RWPE2 (cell line): ENCODE results near the gene RAB1A.

Experiments used
- ATAC-seq: fragments of 200-7000 bp; cut with Tn5 transposase; 3 replicates; pipeline ENCODE4 v1.9.1; 2021; ENCODE audit warnings: low read depth
- DNase-seq: peaks from one replicate; pipeline ENCODE4 v3.0.0-alpha.2; 2020; ENCODE audit warnings: low spot score
- H3K27ac ChIP-seq: fragments of 450-650 bp; 2 replicates; pipeline ENCODE4 v1.5.1; 2017; ENCODE audit warnings: mild to moderate bottlenecking; ENCODE audit not compliant: poor library complexity, severe bottlenecking
- H3K27me3 ChIP-seq: fragments of 250-450 bp; sonication (Bioruptor Pico); 2 replicates; pipeline ENCODE4 v1.5.1; 2021; ENCODE audit warnings: mild to moderate bottlenecking, moderate library complexity; ENCODE audit not compliant: insufficient read depth, poor library complexity, severe bottlenecking
- H3K36me3 ChIP-seq: fragments of 250-450 bp; sonication (Bioruptor Pico); 2 replicates; pipeline ENCODE4 v1.5.1; 2020; ENCODE audit warnings: low read depth, mild to moderate bottlenecking, moderate library complexity
- H3K4me1 ChIP-seq: fragments of 250-450 bp; sonication (Bioruptor Pico); 2 replicates; pipeline ENCODE4 v1.5.1; 2021; ENCODE audit warnings: mild to moderate bottlenecking, moderate library complexity; ENCODE audit not compliant: insufficient read depth, poor library complexity, severe bottlenecking
- H3K4me3 ChIP-seq: fragments of 250-450 bp; sonication (Bioruptor Pico); 2 replicates; pipeline ENCODE4 v1.5.1; 2021; ENCODE audit warnings: mild to moderate bottlenecking, moderate library complexity; ENCODE audit not compliant: severe bottlenecking
- H3K9me3 ChIP-seq: fragments of 250-450 bp; sonication (Bioruptor Pico); 2 replicates; pipeline ENCODE4 v1.5.1; 2021; ENCODE audit warnings: mild to moderate bottlenecking, moderate library complexity; ENCODE audit not compliant: severe bottlenecking
- CTCF ChIP-seq: fragments of 450-650 bp; IDR thresholded peaks from one replicate; pipeline ENCODE4 v1.5.1; 2017; ENCODE audit warnings: mild to moderate bottlenecking, moderate library complexity; ENCODE audit not compliant: poor library complexity, severe bottlenecking

The RAB1A gene

DNA sequence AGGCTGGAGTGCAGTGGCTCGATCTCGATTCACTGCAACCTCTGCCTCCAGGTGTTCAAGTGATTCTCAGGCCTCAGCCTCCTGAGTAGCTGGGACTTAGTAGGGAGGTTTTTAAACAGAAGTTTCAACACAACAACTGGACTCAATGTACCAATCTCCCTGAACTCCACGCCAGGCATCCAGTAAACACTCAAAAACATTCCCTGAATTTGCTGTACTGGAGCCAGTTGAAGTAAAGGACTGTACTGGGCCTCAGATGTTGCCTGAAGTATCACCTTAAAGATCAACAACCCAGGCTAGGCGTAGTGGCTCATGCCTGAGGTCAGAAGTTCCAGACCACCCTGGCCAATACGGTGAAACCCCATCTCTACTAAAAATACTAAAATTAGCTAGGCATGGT, 22.4 kb downstream of the RAB1A start:
- Histone ChIP-seq H3K4me3 (no peak overlapping the region), H3K27me3 (no peaks in the 10 kb centered on the region), H3K27ac (no peak overlapping the region), H3K36me3 (peaks cover 43% of the 10 kb centered on the region), H3K9me3 (no peaks in the 10 kb centered on the region), H3K4me1 (no peaks in the 10 kb centered on the region)
- DNase-seq, result no peak
- no peak for ATAC-seq
- TF ChIP-seq CTCF, result no peak

DNA sequence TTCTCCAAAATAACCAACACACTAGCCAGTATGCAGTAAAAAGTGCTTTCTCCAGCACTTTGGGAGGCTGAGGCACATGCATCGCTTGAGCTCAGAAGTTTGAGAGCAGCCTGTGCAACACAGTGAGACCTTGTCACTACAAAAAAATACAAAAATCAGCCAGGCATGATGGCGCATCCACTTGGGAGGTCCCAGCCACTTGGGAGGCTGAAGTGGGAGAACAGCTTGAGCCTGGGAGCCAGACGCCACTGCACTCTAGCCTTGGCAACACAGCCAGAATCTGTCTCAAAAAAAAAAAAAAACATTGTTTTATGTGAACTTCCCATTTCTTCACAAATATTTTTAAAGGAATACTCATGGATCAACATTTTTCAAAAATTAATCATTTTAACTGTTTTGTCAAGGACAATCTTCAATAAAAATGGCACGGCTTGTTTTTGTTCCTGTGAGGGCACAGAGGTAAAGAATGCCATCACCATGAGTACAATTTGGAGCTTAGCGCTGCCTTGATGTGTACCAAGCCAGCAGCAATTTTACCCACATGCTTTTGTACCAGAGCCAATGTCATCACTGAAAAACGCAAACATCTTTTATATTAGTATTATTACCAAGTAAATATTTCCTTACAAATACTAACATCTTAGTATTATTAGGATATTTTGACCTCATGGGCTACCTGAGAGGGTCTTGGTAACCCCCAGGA, 26.7 kb downstream of the RAB1A start:
- H3K4me1 ChIP-seq, result no peaks in the 10 kb centered on the region
- ATAC-seq, result no peak
- H3K27me3 ChIP-seq, result no peaks in the 10 kb centered on the region
- DNase-seq, result no peak
- no peak for TF ChIP-seq CTCF
- H3K9me3 ChIP-seq, result no peaks in the 10 kb centered on the region
- H3K4me3 ChIP-seq, result no peak overlapping the region
- peaks cover 68% of the 10 kb centered on the region for H3K36me3 ChIP-seq
- no peak overlapping the region for H3K27ac ChIP-seq

DNA sequence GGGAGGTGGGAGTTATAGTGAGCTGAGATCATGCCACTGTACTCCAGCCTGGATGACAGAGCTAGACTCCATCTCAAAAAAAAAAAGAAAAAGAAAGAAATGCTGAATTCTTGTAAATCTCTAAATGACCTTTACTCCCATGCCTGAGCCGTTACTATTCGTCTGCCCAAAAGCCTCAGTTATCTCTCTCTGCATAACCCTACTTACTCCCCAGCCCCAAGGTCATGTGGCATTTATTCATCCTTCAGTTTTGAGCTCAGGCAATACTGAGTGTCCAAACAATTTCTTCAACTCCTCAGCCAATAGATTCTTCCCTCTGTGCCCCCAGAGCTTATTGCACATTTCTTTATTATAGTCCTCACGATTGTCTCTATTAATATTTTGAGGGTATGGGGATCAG, 28.8 kb downstream of the RAB1A start:
- H3K4me1 ChIP-seq, result no peaks in the 10 kb centered on the region
- no peaks in the 10 kb centered on the region for H3K27me3 ChIP-seq
- H3K9me3 ChIP-seq, result no peaks in the 10 kb centered on the region
- H3K4me3 ChIP-seq, result no peak overlapping the region
- H3K36me3 ChIP-seq, result peaks cover 86% of the 10 kb centered on the region
- no peak for TF ChIP-seq CTCF
- no peak overlapping the region for H3K27ac ChIP-seq
- ATAC-seq (no peak), DNase-seq (no peak)

DNA sequence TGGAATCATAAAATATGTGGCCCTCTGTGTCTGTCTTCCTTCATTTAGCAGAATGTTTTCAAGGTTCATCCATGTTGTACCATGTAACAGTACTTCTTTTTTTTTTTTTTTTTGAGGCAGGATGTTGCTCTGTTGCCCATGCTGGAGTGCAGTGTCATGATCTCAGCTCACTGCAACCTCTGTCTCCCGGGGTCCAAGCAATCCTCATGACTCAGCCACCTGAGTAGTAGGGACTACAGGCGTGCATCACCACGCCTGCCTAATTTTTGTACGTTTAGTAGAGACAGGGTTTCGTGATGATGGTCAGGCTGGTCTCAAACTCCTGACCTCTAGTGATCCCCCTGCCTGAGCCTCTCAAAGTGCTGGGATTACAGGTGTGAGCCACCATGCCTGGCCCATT, 31.2 kb downstream of the RAB1A start:
- DNase-seq, result no peak
- no peaks in the 10 kb centered on the region for H3K9me3 ChIP-seq
- no peaks in the 10 kb centered on the region for H3K27me3 ChIP-seq
- H3K4me3 ChIP-seq, result no peak overlapping the region
- no peaks in the 10 kb centered on the region for H3K4me1 ChIP-seq
- no peak overlapping the region for H3K27ac ChIP-seq
- H3K36me3 ChIP-seq, result peaks cover 91% of the 10 kb centered on the region
- no peak for ATAC-seq
- no peak for TF ChIP-seq CTCF

GRCh38 chr2:65097844-65098243, 32.1 kb downstream of the RAB1A start:
- no peak for TF ChIP-seq CTCF
- no peaks in the 10 kb centered on the region for H3K27me3 ChIP-seq
- no peak overlapping the region for H3K4me3 ChIP-seq
- H3K27ac ChIP-seq, result no peak overlapping the region
- DNase-seq, result no peak
- no peak for ATAC-seq
- H3K9me3 ChIP-seq, result no peaks in the 10 kb centered on the region
- peaks cover 87% of the 10 kb centered on the region for H3K36me3 ChIP-seq
- H3K4me1 ChIP-seq, result no peaks in the 10 kb centered on the region
